ENCODE results near the gene PCCA.
"Not testable (repeated sequence)": the region's sequence is repeated elsewhere in the genome, so short reads cannot be mapped to it uniquely, and the experiment has no call there.

The PCCA gene

DNA sequence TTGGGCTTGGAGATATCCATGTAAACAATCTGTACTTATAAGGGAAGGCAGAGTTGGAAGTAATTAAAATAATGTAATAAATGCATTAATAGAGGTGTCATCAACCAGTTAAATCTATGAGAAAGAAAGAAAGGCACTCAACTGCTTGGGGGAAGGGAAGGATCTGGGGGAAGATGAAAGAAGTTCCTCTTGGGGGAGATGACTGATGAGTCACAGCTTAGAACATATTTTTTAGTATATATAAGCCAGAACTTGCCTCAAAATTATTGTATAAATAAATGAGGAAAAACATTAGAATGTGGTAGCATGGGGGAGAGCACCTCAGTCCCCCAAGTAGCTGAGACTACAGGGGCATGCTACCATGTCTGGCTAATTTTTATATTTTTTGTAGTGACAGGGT, 293.9 kb downstream of the PCCA start:
- H3K27ac ChIP-seq: no peak overlapping the region
- TF ChIP-seq CTCF (conservative IDR thresholded peaks at IDR 0.05) (no peak), ZFX (IDR thresholded peaks at IDR 0.05) (no peak)

DNA sequence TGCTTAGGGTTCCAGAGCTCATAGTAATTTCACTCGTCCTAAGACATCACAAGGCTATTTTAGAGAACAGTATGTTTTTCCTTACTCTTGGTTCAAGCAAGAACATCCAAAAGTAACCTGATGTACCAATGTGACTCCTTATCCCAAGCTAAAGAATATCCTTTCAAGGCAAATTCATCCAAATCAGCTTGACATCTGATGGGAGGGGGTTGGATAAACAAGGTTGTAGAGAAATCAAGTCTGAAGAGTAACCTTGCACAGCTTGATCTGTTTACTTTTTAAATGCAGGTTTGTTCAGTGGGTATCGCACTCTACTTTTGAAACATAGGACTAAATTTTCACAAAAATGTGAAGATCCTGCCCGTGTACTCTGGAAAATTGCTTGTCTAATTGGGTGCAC, 298.5 kb downstream of the PCCA start:
- TF ChIP-seq ZFX (IDR thresholded peaks at IDR 0.05) (no peak), CTCF (conservative IDR thresholded peaks at IDR 0.05) (no peak)
- H3K27ac ChIP-seq: no peak overlapping the region

DNA sequence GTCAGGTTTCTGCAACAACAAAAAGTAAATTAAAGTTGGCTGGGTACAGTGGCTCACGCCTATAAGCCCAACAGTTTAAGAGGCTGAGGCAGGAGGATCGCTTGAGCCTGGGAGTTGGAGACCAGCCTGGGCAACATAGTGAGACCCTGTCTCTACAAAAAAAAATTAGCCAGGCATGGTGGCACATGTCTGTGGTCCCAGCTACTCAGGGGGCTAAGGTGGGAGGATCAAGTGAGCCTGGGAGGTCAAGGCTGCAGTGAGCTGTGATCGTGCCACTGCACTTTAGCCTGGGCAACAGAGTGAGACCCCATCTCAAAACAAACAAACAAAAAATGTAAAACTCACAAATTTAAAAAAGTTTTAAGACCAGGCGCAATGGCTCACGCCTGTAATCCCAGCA, 299.3 kb downstream of the PCCA start:
- H3K27ac ChIP-seq: not testable (repeated sequence)

GRCh38 chr13:100388923-100389322, 300.0 kb downstream of the PCCA start:
- TF ChIP-seq ZFX (IDR thresholded peaks at IDR 0.05): no peak
- no peak overlapping the region for H3K27ac ChIP-seq

- no peak overlapping the region for H3K27ac ChIP-seq
- TF ChIP-seq CTCF (conservative IDR thresholded peaks at IDR 0.05): no peak
- no peak for TF ChIP-seq ZFX (IDR thresholded peaks at IDR 0.05)
These were observed 300.7 kb downstream of the PCCA start for GRCh38 chr13:100389617-100390016.

DNA sequence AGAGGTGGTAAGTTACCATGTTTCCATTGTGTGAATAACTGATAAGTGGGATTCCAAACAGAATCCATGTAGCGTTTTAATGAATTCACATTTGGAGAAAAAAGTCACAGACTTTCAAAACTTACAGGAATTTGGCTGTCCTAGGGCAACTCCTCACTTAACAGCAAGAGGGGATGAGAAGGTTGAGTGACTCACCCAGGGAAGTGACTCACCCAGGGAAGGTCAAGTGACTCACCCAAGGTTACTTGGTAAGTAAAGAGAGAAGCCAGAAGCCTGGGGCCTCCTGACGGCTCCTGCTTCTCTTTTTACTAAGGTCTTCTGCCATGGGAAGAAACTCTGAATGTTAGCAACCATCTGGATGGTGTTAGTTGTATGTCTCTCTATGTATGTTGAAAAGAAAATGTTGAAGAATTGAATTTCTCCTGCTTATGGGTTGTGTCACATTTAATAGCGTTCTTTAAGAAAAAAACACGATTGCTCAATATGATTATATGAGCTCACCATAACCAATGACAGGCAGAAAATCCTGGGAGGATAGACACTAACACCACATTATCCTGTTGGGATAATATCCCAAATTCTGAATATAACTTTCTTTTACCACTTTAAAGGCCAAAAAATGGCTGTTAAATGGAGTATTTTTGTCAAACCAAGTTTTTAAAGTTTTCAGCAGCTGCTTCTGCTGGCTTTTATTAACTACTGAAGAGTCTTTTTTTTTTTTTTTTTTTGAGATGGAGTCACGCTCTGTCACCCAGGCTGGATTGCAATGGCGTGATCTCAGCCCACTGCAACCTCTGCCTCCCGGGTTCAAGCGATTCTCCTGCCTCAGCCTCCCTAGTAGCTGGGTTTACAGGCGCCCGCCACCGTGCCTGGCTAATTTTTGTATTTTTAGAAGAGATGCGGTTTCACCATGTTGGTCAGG, 304.1 kb downstream of the PCCA start:
- TF ChIP-seq CTCF (conservative IDR thresholded peaks at IDR 0.05): no peak
- no peak for TF ChIP-seq ZFX (IDR thresholded peaks at IDR 0.05)
- no peak overlapping the region for H3K27ac ChIP-seq

- no peak for TF ChIP-seq CTCF (conservative IDR thresholded peaks at IDR 0.05)
- no peak for TF ChIP-seq ZFX (IDR thresholded peaks at IDR 0.05)
- H3K27ac ChIP-seq: no peak overlapping the region
These were observed 305.3 kb downstream of the PCCA start for GRCh38 chr13:100394005-100394695.

- no peak overlapping the region for H3K27ac ChIP-seq
- TF ChIP-seq CTCF (conservative IDR thresholded peaks at IDR 0.05) (no peak), ZFX (IDR thresholded peaks at IDR 0.05) (no peak)
These were observed 306.9 kb downstream of the PCCA start for GRCh38 chr13:100395698-100396373.
